Fibroblast of mammary gland (primary cell): ENCODE measurements around the gene HOXD4.

ENCODE experiments used
- DNase-seq: peaks from one replicate; pipeline ENCODE4 v3.0.0-alpha.2; 2010; ENCODE audit warnings: low read depth
- H3K4me3 ChIP-seq: 2 replicates; pipeline ENCODE4 v1.5.1; 2011; ENCODE audit warnings: low read depth, mild to moderate bottlenecking, low read length, moderate library complexity; ENCODE audit not compliant: control insufficient read depth
- CTCF ChIP-seq: conservative IDR thresholded peaks from 2 replicates; pipeline ENCODE4 v1.5.1; 2011; ENCODE audit warnings: low read depth, low read length, inconsistent platforms; ENCODE audit not compliant: control insufficient read depth, insufficient read depth

The HOXD4 gene

GRCh38 chr2:176145085-176145969 lies 6.0 kb upstream of the HOXD4 start:
- TF ChIP-seq CTCF, result no peak
- H3K4me3 ChIP-seq, result no peak overlapping the region
- DNase-seq, result no peak

- no peak for DNase-seq
- TF ChIP-seq CTCF, result no peak
- H3K4me3 ChIP-seq, result no peak overlapping the region
Measured at GRCh38 chr2:176146101-176146500, 5.2 kb upstream of the HOXD4 start.

GRCh38 chr2:176146645-176147044 lies 4.7 kb upstream of the HOXD4 start:
- TF ChIP-seq CTCF, result no peak
- H3K4me3 ChIP-seq, result no peak overlapping the region
- no peak for DNase-seq

GRCh38 chr2:176147210-176147799 lies 4.0 kb upstream of the HOXD4 start:
- TF ChIP-seq CTCF, result no peak
- H3K4me3 ChIP-seq, result no peak overlapping the region
- DNase-seq, result no peak

- DNase-seq, result no peak
- H3K4me3 ChIP-seq, result no peak overlapping the region
- TF ChIP-seq CTCF, result no peak
Measured at GRCh38 chr2:176147800-176148496, 3.4 kb upstream of the HOXD4 start.

GRCh38 chr2:176148751-176149421 lies 2.5 kb upstream of the HOXD4 start:
- H3K4me3 ChIP-seq, result no peak overlapping the region
- no peak for DNase-seq
- no peak for TF ChIP-seq CTCF
